ENCODE measurements around the gene GDPD4.

The GDPD4 gene

DNA sequence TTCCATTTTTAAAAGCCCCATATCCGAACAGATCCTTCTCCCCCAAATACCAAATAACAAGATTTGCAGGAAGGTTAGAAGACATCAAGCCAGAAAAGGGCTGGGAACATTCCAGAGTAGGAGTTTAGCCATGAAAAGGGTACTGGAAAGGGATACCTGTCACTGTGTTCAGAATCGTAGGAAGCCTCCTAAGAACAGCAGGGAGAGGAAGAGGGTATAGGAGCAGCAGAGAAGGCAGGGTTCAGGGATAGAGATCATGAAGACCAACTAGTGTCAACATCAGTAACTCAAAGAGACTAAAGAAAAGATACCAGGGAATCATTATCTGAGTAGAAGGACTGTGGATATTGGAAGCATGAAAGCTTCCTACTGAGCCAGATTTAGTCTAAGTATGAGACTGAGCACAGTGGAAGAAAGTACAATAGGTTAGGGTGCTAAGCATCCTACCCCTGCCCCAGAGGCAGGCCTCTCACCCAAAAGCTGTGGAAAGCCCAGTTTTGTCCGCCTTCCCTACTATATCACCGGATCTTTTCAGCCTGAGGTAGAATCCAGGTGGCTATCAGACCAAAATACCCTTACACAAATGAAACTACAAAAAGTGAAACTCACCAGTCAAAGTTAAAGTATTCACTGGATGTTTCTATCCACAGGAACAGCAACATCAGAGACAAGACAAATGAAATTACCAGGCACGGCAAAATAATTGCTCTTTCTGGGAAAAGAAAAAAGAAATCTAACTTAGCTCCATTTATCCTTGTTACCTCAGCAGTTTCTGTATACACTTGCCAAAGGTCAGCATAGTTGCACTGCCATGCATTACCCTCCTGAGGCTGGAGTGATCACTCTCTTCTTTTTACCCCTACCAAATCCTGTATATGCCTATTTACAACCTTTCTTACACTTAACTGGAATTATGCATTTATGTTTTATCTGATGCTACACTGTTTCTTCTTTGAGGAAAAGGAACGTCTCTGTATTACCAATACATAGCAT lies 16.7 kb downstream of the GDPD4 start:
- POLR2A ChIA-PET = no interaction called here
- H3K27ac ChIP-seq (ENCODE audit: extremely low read depth, low read depth, low read length) = no peak overlapping the region
- no peak for TF ChIP-seq ZBTB11 (tag by site-specific recombination; conservative IDR thresholded peaks at IDR 0.05; ENCODE audit: low read depth)
- no peak for TF ChIP-seq ZNF624 (tag by site-specific recombination; IDR thresholded peaks at IDR 0.05)
- no peak for TF ChIP-seq ZXDB (tag by site-specific recombination; IDR thresholded peaks at IDR 0.05)
- no peak for TF ChIP-seq ZBTB17 (tag by site-specific recombination; IDR thresholded peaks at IDR 0.05)
- TF ChIP-seq ZNF221 (tag by site-specific recombination; IDR thresholded peaks at IDR 0.05; ENCODE audit: borderline replicate concordance) = no peak
- TF ChIP-seq ZNF555 (tag by site-specific recombination; conservative IDR thresholded peaks at IDR 0.05) = no peak
- no peak for TF ChIP-seq GLIS2 (tag by site-specific recombination; IDR thresholded peaks at IDR 0.05)
- TF ChIP-seq ZNF621 (tag by site-specific recombination; IDR thresholded peaks at IDR 0.05) = no peak
- TF ChIP-seq, protein P1, sequence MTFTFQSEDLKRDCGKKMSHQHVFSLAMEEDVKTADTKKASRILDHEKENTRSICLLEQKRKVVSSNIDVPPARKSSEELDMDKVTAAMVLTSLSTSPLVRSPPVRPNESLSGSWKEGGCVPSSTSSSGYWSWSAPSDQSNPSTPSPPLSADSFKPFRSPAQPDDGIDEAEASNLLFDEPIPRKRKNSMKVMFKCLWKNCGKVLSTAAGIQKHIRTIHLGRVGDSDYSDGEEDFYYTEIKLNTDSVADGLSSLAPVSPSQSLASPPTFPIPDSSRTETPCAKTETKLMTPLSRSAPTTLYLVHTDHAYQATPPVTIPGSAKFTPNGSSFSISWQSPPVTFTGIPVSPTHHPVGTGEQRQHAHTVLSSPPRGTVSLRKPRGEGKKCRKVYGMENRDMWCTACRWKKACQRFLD (tag by site-specific recombination; IDR thresholded peaks at IDR 0.05) = no peak
- no peak for TF ChIP-seq ZNF175 (tag by site-specific recombination; IDR thresholded peaks at IDR 0.05)
- no peak overlapping the region for H3K4me3 ChIP-seq (ENCODE audit: low read depth, low read length)
- H3K4me1 ChIP-seq (ENCODE audit: control insufficient read depth, insufficient read depth, low read length) = no peaks in the 10 kb centered on the region
- CTCF ChIA-PET = interaction anchor here (1.0 kb wide), 1 partner anchor 85 kb away, joined by 3 read pairs; no protein-coding TSS in a partner anchor
- H3K36me3 ChIP-seq (ENCODE audit: control insufficient read depth in 2 of 2, insufficient read depth in 1 of 2, low read length in 2 of 2) = no peaks in the 10 kb centered on the region
- H3K9me3 ChIP-seq (ENCODE audit: control insufficient read depth, insufficient read depth, low read depth, low read length) = no peaks in the 10 kb centered on the region

- Histone ChIP-seq H3K27ac (ENCODE audit: extremely low read depth, low read depth, low read length) (no peak overlapping the region), H3K36me3 (ENCODE audit: control insufficient read depth in 2 of 2, insufficient read depth in 1 of 2, low read length in 2 of 2) (no peaks in the 10 kb centered on the region), H3K4me3 (ENCODE audit: low read depth, low read length) (no peak overlapping the region), H3K4me1 (ENCODE audit: control insufficient read depth, insufficient read depth, low read length) (no peaks in the 10 kb centered on the region), H3K9me3 (ENCODE audit: control insufficient read depth, insufficient read depth, low read depth, low read length) (no peaks in the 10 kb centered on the region)
- POLR2A ChIA-PET = no interaction called here
- no peak for TF ChIP-seq ZNF558 (tag by site-specific recombination; IDR thresholded peaks at IDR 0.05)
- no peak for TF ChIP-seq ZNF610 (tag by site-specific recombination; IDR thresholded peaks at IDR 0.05; ENCODE audit: borderline replicate concordance)
- TF ChIP-seq, protein P2, sequence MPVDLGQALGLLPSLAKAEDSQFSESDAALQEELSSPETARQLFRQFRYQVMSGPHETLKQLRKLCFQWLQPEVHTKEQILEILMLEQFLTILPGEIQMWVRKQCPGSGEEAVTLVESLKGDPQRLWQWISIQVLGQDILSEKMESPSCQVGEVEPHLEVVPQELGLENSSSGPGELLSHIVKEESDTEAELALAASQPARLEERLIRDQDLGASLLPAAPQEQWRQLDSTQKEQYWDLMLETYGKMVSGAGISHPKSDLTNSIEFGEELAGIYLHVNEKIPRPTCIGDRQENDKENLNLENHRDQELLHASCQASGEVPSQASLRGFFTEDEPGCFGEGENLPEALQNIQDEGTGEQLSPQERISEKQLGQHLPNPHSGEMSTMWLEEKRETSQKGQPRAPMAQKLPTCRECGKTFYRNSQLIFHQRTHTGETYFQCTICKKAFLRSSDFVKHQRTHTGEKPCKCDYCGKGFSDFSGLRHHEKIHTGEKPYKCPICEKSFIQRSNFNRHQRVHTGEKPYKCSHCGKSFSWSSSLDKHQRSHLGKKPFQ (tag by site-specific recombination; IDR thresholded peaks at IDR 0.05) = no peak
- TF ChIP-seq ZNF660 (tag by site-specific recombination; IDR thresholded peaks at IDR 0.05) = no peak
- CTCF ChIA-PET = interaction anchor here (0.6 to 1.1 kb wide), 3 partner anchors 20 to 95 kb away, joined by 3 to 4 read pairs (median 4); no protein-coding TSS in a partner anchor
Measured at GRCh38 chr11:77283101-77283500, 18.4 kb downstream of the GDPD4 start.

Data from HEK293 (cell line).